ENCODE data around the gene ANKRD33B.

The ANKRD33B gene

GRCh38 chr5:10702911-10703491, 139.1 kb downstream of the ANKRD33B start:
- no peak for DNase-seq

GRCh38 chr5:10703676-10704075, 139.8 kb downstream of the ANKRD33B start:
- no peak for DNase-seq

- DNase-seq, result no peak
Observed at GRCh38 chr5:10704949-10705621, 141.2 kb downstream of the ANKRD33B start.

DNA sequence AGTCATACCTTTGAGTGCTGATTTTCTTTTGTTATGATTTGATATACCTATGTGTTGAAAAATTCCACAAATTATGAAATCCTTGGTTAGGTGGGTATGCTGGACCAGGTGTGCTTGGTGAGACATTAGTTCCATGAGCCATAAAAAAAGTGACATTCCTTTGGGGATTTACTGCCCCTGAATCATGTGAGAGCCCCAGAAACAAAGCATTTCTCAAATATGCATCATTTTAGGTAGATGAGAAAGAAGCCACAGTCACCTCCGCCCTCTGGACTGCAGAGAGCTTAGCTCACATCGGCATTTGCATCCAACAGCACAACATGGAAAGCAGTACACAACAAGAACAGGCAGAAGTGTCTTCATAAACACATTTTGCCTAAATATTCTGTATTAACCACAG, 141.9 kb downstream of the ANKRD33B start:
- no peak for DNase-seq

DNA sequence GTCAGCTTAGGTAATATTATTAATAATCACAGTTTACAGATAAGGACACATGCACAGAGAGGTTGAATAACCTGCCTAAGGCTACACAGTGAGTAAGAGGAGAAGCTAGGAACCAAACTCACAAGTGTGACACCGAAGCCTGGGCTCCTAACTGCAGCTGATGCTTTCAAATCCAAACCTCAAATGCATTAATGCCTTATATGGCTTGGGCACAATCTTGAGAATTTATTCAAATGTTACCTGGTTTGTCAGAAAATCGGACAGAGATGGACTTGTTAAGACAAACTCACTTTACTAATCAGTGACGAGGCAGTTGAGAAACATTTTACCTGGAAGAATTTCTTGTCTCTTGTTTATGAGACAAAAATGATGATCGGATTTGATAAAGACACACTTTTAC, 142.5 kb downstream of the ANKRD33B start:
- DNase-seq, result no peak

Measured in NCI-H748 treated with DMSO at 0.1 percent for 48 hours (cell line).